IMR-90 (cell line): ENCODE measurements around the gene PRRC2B. TPM values are rescaled to one million over a fixed set of nuclear protein-coding genes. Genes with fewer than 3 reads are reported as not detected.

ENCODE experiments used
- ATAC-seq: fragments of 200-7000 bp; cut with Tn5 transposase; 2 replicates; pipeline ENCODE4 v1.9.1; 2020; ENCODE audit warnings: low read depth, mild to moderate bottlenecking, moderate library complexity
- BruUV-seq: library from RNA; stranded (reverse); fragments of 400-500 nt; replicated peaks from 2 replicates; lab custom pipeline; 2021; lab: Mats Ljungman, UMichigan
- CTCF ChIA-PET: fragments of 300-600 bp; formaldehyde crosslinking; extraction: SDS; loops from one replicate; lab custom pipeline; 2021; ENCODE audit warnings: antibody characterized with exemption; lab: Yijun Ruan, JAX
- POLR2A ChIA-PET: fragments of 300-600 bp; sonication (Branson Sonifier 250); formaldehyde crosslinking; loops from one replicate; lab custom pipeline; 2022; ENCODE audit warnings: antibody characterized with exemption; ENCODE audit not compliant: unreplicated experiment; lab: Charles Lee
- DNase-seq: peaks from one replicate; pipeline ENCODE4 v3.0.0; 2013
- H2AFZ ChIP-seq: replicated peaks from 2 replicates; pipeline ENCODE3; 2013; ENCODE audit warnings: low read length, mild to moderate bottlenecking; ENCODE audit not compliant: poor library complexity
- H2AK5ac ChIP-seq: 2 replicates; pipeline ENCODE4 v1.6.1; 2013; ENCODE audit warnings: low read depth, low read length, inconsistent platforms
- H2AK9ac ChIP-seq: replicated peaks from 2 replicates; pipeline ENCODE3; 2013; ENCODE audit warnings: mild to moderate bottlenecking, low read depth, low read length, moderate library complexity; ENCODE audit not compliant: poor library complexity
- H2BK120ac ChIP-seq: 2 replicates; pipeline ENCODE4 v1.6.1; 2013; ENCODE audit warnings: low read depth, low read length, inconsistent platforms
- H2BK15ac ChIP-seq: 3 replicates; pipeline ENCODE4 v1.6.1; 2013; ENCODE audit warnings: low read depth, low read length, inconsistent platforms
- H2BK20ac ChIP-seq: 2 replicates; pipeline ENCODE4 v1.6.1; 2013; ENCODE audit warnings: low read depth, mild to moderate bottlenecking, inconsistent platforms, low read length, moderate library complexity
- H2BK5ac ChIP-seq: 2 replicates; pipeline ENCODE4 v1.6.1; 2013; ENCODE audit warnings: mild to moderate bottlenecking, low read depth, low read length, inconsistent platforms; ENCODE audit not compliant: poor library complexity, severe bottlenecking
- H3K14ac ChIP-seq: replicated peaks from 2 replicates; pipeline ENCODE4 v1.6.1; 2013; ENCODE audit warnings: low read depth, low read length, inconsistent platforms
- H3K18ac ChIP-seq: 2 replicates; pipeline ENCODE4 v1.6.1; 2013; ENCODE audit warnings: low read depth, low read length, control low read depth
- H3K23ac ChIP-seq: 2 replicates; pipeline ENCODE4 v1.6.1; 2013; ENCODE audit warnings: low read depth, low read length, inconsistent platforms
- H3K27ac ChIP-seq: 2 replicates; pipeline ENCODE4 v1.5.1; 2013; ENCODE audit warnings: mild to moderate bottlenecking, control low read depth, low read length; ENCODE audit not compliant: insufficient read depth
- H3K27me3 ChIP-seq: 2 replicates; pipeline ENCODE4 v1.6.1; 2013; ENCODE audit warnings: low read length; ENCODE audit not compliant: control insufficient read depth, insufficient read depth
- H3K36me3 ChIP-seq: 2 replicates; pipeline ENCODE4 v1.6.1; 2013; ENCODE audit warnings: low read length, mixed read lengths; ENCODE audit not compliant: control insufficient read depth, insufficient read depth
- H3K4ac ChIP-seq: 2 replicates; pipeline ENCODE4 v1.6.1; 2013; ENCODE audit warnings: low read depth, low read length, inconsistent platforms
- H3K4me1 ChIP-seq: 2 replicates; pipeline ENCODE4 v1.6.1; 2013; ENCODE audit warnings: low read length, mixed read lengths; ENCODE audit not compliant: control insufficient read depth, insufficient read depth
- H3K4me2 ChIP-seq: 2 replicates; pipeline ENCODE4 v1.6.1; 2013; ENCODE audit warnings: low read depth, mild to moderate bottlenecking, control low read depth, low read length, moderate library complexity
- H3K4me3 ChIP-seq: 2 replicates; pipeline ENCODE4 v1.5.1; 2013; ENCODE audit warnings: low read depth, mild to moderate bottlenecking, control low read depth, low read length, moderate library complexity; ENCODE audit not compliant: insufficient read depth
- H3K56ac ChIP-seq: 2 replicates; pipeline ENCODE4 v1.6.1; 2013; ENCODE audit warnings: low read length, inconsistent platforms; ENCODE audit not compliant: insufficient read depth; ENCODE audit errors: extremely low read depth
- H3K79me1 ChIP-seq, 2 experiments: 2 replicates each; pipeline ENCODE4 v1.6.1; 2013; ENCODE audit warnings: low read length in 2 of 2, inconsistent platforms in 1 of 2, low read depth in 1 of 2
- H3K9ac ChIP-seq: 2 replicates; pipeline ENCODE4 v1.6.1; 2013; ENCODE audit warnings: low read depth, low read length, control low read depth
- H3K9me1 ChIP-seq: 2 replicates; pipeline ENCODE4 v1.6.1; 2013; ENCODE audit warnings: low read length, inconsistent platforms; ENCODE audit not compliant: insufficient read depth
- H3K9me3 ChIP-seq: 2 replicates; pipeline ENCODE4 v1.6.1; 2013; ENCODE audit warnings: low read length; ENCODE audit not compliant: control insufficient read depth, insufficient read depth
- H4K20me1 ChIP-seq: 2 replicates; pipeline ENCODE4 v1.6.1; 2013; ENCODE audit warnings: low read length, inconsistent platforms; ENCODE audit not compliant: insufficient read depth
- H4K5ac ChIP-seq: 2 replicates; pipeline ENCODE4 v1.6.1; 2013; ENCODE audit warnings: mild to moderate bottlenecking, low read depth, low read length, control low read depth
- H4K8ac ChIP-seq, 2 experiments: 2 replicates each; pipeline ENCODE4 v1.6.1; 2013; ENCODE audit warnings: low read depth in 2 of 2, low read length in 2 of 2, control low read depth in 1 of 2, inconsistent platforms in 1 of 2
- H4K91ac ChIP-seq: 2 replicates; pipeline ENCODE4 v1.6.1; 2013; ENCODE audit warnings: low read depth, low read length, inconsistent platforms; ENCODE audit not compliant: insufficient read depth
- BHLHE40 ChIP-seq: fragments of 150-350 bp; IDR thresholded peaks from 2 replicates; pipeline ENCODE4 v1.6.1; 2016; ENCODE audit warnings: mild to moderate bottlenecking, low read depth, low read length
- FOS ChIP-seq: fragments of 150-350 bp; IDR thresholded peaks from 2 replicates; pipeline ENCODE4 v1.6.1; 2016; ENCODE audit warnings: low read depth, low read length
- MAFK ChIP-seq: IDR thresholded peaks from 2 replicates; pipeline ENCODE4 v1.6.1; 2012; ENCODE audit warnings: low read depth, low read length, improper control_type of control experiment
- NFE2L2 ChIP-seq: fragments of 150-350 bp; IDR thresholded peaks from 2 replicates; pipeline ENCODE4 v1.6.1; 2016; ENCODE audit warnings: low read depth, mild to moderate bottlenecking, low read length
- RAD21 ChIP-seq: IDR thresholded peaks from 2 replicates; pipeline ENCODE4 v1.6.1; 2012; ENCODE audit warnings: low read length, improper control_type of control experiment
- RCOR1 ChIP-seq: IDR thresholded peaks from 2 replicates; pipeline ENCODE4 v1.6.1; 2012; ENCODE audit warnings: mild to moderate bottlenecking, low read length, improper control_type of control experiment; ENCODE audit not compliant: insufficient replicate concordance
- RFX5 ChIP-seq: IDR thresholded peaks from 2 replicates; pipeline ENCODE4 v1.8.0; 2012; ENCODE audit warnings: low read depth, mild to moderate bottlenecking, low read length, moderate library complexity
- WGBS, 2 experiments: methylation state at CpG; one replicate each; pipeline versions ENCODE4 v1.1.5 to v1.1.7; 2013; ENCODE audit warnings: missing lambda C conversion rate in 2 of 2; ENCODE audit not compliant: insufficient read length in 1 of 2; ENCODE audit errors: extremely low coverage in 2 of 2; 5-methylcytosine and 5-hydroxymethylcytosine counted together
- dilution Hi-C: fragments of 300-500 bp; cut with HindIII; formaldehyde crosslinking; loops from one replicate; pipeline ENCODE4 v1.14.3; 2018; ENCODE audit warnings: low sequenced_read_pairs; ENCODE audit not compliant: unreplicated experiment
- in situ Hi-C: fragments of 300-500 bp; cut with MboI; formaldehyde crosslinking; loops from 3 replicates; pipeline ENCODE4 v1.14.3; 2019; ENCODE audit warnings: low sequenced_read_pairs, inconsistent platforms, mixed read lengths
- intact Hi-C: fragments of 100-400 bp; cut with micrococcal nuclease; formaldehyde crosslinking; loops from 2 replicates; pipeline ENCODE4 v1.10.0; 2022
- polyA plus RNA-seq, 3 experiments: library from polyadenylated mRNA; depleted of rRNA; stranded (reverse); fragments of >200 nt; gene quantifications; 2 replicates each; pipeline ENCODE4 v1.2.3, GENCODE V29; 2012; ENCODE audit warnings: low replicate concordance in 1 of 3
- total RNA-seq: library from RNA; depleted of rRNA; stranded (reverse); fragments of >200 nt; gene quantifications from 2 replicates; pipeline ENCODE4 v1.2.3, GENCODE V29; 2012
- TF ChIP-seq, protein P1 (sequence below): conservative IDR thresholded peaks from 2 replicates; pipeline ENCODE4 v1.5.1; 2012; ENCODE audit warnings: mild to moderate bottlenecking, low read depth, low read length, improper control_type of control experiment
- TF ChIP-seq, protein P2 (sequence below): fragments of 150-350 bp; IDR thresholded peaks from 2 replicates; pipeline ENCODE4 v1.6.1; 2017; ENCODE audit warnings: mild to moderate bottlenecking, antibody characterized with exemption, low read length, low read depth

Gene PRRC2B
- total and polyA plus RNA-seq, 2 of the 4 experiments (the other 2 are of a cell fraction): 19.4 to 39.1 TPM

DNA sequence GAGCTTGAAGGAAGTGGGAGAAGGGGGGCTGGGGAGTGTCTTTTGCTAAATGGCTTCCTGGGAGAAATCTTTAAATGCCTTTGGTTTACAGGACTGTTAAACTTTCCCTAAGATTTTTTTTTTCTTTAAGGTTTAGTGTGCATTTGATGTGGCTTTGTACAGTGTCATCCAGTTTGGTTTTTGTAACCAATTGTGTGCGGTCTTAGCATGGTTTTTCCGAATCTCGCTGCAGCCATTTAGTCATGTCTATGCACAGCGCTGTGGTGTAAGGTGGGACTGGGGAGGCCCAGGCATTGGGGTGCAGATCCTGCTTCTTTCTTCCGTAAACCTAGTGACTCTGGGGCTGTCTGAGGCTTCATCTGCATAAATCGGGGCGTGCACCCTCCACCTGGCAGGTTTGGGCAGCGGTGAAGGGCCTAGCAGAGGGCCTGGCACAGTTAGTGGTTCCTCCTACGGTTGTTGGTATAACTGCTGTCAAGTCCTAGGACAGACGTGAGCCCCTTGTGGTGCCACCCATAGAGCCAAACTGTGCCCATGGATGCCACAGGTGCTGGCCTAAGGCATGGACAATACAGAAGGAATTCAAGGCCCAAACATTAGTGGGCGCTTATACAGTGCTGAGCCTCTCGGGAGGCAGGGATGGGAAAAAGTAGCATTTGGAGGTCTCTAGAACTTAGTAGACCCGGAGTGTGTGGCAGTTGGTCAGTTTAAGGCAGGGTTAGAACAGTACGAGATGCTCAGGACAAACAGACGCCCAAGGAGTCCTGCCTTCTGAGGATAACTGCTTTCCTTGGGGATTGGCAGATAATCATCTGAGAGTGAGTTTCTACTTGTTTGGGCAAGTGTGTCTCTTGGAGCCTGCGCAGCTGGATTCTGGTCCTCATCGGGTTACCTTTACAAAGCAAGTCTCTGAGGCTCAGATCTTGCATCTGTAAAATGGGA, 1.5 kb downstream of the PRRC2B start:
- Histone ChIP-seq H3K36me3 (peaks cover 4% of the 10 kb centered on the region), H4K5ac (no peak overlapping the region), H3K9ac (peak overlapping the region; percentile 87), H3K9me1 (peaks cover 17% of the 10 kb centered on the region), H3K9me3 (no peaks in the 10 kb centered on the region), H4K20me1 (peaks cover 56% of the 10 kb centered on the region), H2AK5ac (peak overlapping the region; percentile 30; the same call in 1 of the 2 replicates), H2AFZ (peak overlapping the region; percentile 49), H3K23ac (peak overlapping the region; percentile 89), H2BK5ac (peak overlapping the region; percentile 72), H2BK15ac (no peak overlapping the region), H2BK20ac (no peak overlapping the region), H4K91ac (no peak overlapping the region), H3K4me3 (peak overlapping the region; percentile 83), H2BK120ac (0 out of 2 replicates have a peak overlapping the region, but pooled peaks have one; percentile 11), H3K14ac (peak overlapping the region; percentile 86), H3K4me2 (peak overlapping the region; percentile 97), H3K27me3 (no peaks in the 10 kb centered on the region), H3K79me1 (peaks cover 0 to 33% of the 10 kb centered on the region in 2 experiments; a peak in 2 of 4 replicates), H3K18ac (peak overlapping the region; percentile 73; the same call in 1 of the 2 replicates), H3K4ac (peak overlapping the region; percentile 80), H4K8ac (no peak overlapping the region; a peak in 1 of 4 replicates), H3K56ac (peak overlapping the region; percentile 33; the same call in 1 of the 2 replicates), H3K4me1 (peaks cover 20% of the 10 kb centered on the region), H2AK9ac (peak overlapping the region; percentile 98), H3K27ac (peak overlapping the region; percentile 49)
- dilution Hi-C loops (no loop called here), intact Hi-C loops (loop anchor here (2.0 to 5.0 kb wide), 3 partner anchors 27 to 82 kb away; no protein-coding TSS in a partner anchor), in situ Hi-C loops (no loop called here)
- ChIA-PET POLR2A (no interaction called here), CTCF (no interaction called here)
- no peak for TF ChIP-seq NFE2L2
- TF ChIP-seq, protein P1, sequence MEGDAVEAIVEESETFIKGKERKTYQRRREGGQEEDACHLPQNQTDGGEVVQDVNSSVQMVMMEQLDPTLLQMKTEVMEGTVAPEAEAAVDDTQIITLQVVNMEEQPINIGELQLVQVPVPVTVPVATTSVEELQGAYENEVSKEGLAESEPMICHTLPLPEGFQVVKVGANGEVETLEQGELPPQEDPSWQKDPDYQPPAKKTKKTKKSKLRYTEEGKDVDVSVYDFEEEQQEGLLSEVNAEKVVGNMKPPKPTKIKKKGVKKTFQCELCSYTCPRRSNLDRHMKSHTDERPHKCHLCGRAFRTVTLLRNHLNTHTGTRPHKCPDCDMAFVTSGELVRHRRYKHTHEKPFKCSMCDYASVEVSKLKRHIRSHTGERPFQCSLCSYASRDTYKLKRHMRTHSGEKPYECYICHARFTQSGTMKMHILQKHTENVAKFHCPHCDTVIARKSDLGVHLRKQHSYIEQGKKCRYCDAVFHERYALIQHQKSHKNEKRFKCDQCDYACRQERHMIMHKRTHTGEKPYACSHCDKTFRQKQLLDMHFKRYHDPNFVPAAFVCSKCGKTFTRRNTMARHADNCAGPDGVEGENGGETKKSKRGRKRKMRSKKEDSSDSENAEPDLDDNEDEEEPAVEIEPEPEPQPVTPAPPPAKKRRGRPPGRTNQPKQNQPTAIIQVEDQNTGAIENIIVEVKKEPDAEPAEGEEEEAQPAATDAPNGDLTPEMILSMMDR: no peak
- TF ChIP-seq RCOR1: no peak
- TF ChIP-seq RFX5: no peak
- no peak for TF ChIP-seq FOS
- TF ChIP-seq MAFK: no peak
- TF ChIP-seq RAD21: no peak
- no peak for TF ChIP-seq BHLHE40
- TF ChIP-seq, protein P2, sequence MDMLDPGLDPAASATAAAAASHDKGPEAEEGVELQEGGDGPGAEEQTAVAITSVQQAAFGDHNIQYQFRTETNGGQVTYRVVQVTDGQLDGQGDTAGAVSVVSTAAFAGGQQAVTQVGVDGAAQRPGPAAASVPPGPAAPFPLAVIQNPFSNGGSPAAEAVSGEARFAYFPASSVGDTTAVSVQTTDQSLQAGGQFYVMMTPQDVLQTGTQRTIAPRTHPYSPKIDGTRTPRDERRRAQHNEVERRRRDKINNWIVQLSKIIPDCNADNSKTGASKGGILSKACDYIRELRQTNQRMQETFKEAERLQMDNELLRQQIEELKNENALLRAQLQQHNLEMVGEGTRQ: no peak
- WGBS, 2 experiments: 7% methylated on average over 11 of the region's 17 CpGs; no CpG with 5 or more reads in 1 of the 2 experiments
- ATAC-seq (no peak), DNase-seq (no peak)
- no TSS peak for BruUV-seq
